HepG2 (cell line): ENCODE data around the gene TRIM74. TPM values are rescaled to one million over a fixed set of nuclear protein-coding genes. Genes with fewer than 3 reads are reported as not detected.
A peak's percentile ranks its signal among the peaks of the same experiment; 100 is the strongest.
"Not testable (repeated sequence)": the region's sequence is repeated elsewhere in the genome, so short reads cannot be mapped to it uniquely, and the experiment has no call there.

ENCODE experiments used
- ATAC-seq: fragments of 200-7000 bp; cut with Tn5 transposase; 3 replicates; pipeline ENCODE4 v1.9.1; 2020; ENCODE audit warnings: mild to moderate bottlenecking, moderate library complexity
- BruUV-seq: library from RNA; stranded (reverse); fragments of 400-500 nt; replicated peaks from 2 replicates; lab custom pipeline; 2021; lab: Mats Ljungman, UMichigan
- CTCF ChIA-PET: fragments of 300-600 bp; formaldehyde crosslinking; extraction: SDS; loops from one replicate; lab custom pipeline; 2021; ENCODE audit warnings: low total read pairs, inconsistent platforms, low intra/inter-chr PET ratio; lab: Yijun Ruan, JAX
- POLR2A ChIA-PET: fragments of 350-600 bp; sonication (Branson Sonifier 250); formaldehyde crosslinking; loops from one replicate; lab custom pipeline; 2020; ENCODE audit warnings: antibody characterized with exemption, inconsistent platforms; lab: Yijun Ruan, JAX
- DNase-seq: peaks from one replicate; pipeline ENCODE4 v3.0.0-alpha.2; 2015; ENCODE audit warnings: low spot score
- FAIRE-seq: peaks from 3 replicates; lab custom pipeline; 2011; peaks lifted over from hg19 to GRCh38; lab: Jason Lieb, UNC
- H2AFZ ChIP-seq: one replicate; pipeline ENCODE4 v1.6.1; 2011; ENCODE audit warnings: low read length, inconsistent platforms
- H3K27ac ChIP-seq: fragments of 300-600 bp; 3 replicates; pipeline ENCODE4 v1.8.0; 2011; ENCODE audit warnings: mixed run types, mild to moderate bottlenecking, mixed read lengths, low read length, inconsistent platforms; ENCODE audit not compliant: insufficient read depth; ENCODE audit errors: extremely low read length
- H3K27me3 ChIP-seq, 2 experiments: fragments of 200-600 bp in 1 of 2; 2 replicates in 1 of 2; 3 replicates in 1 of 2; pipeline versions ENCODE4 v1.6.0 to v1.8.0; 2011; ENCODE audit warnings: low read length in 2 of 2, mild to moderate bottlenecking in 2 of 2, moderate library complexity in 2 of 2, inconsistent platforms in 1 of 2; ENCODE audit not compliant: insufficient read depth in 2 of 2, control insufficient read depth in 1 of 2
- H3K36me3 ChIP-seq, 2 experiments: fragments of 200-600 bp in 1 of 2; replicated peaks in 1 of 2; 2 replicates in 1 of 2; 3 replicates in 1 of 2; pipeline versions ENCODE4 v1.5.1 to v1.8.0; 2011; ENCODE audit warnings: low read length in 2 of 2, inconsistent platforms in 1 of 2; ENCODE audit not compliant: insufficient read depth in 2 of 2, control insufficient read depth in 1 of 2
- H3K4me1 ChIP-seq: 2 replicates; pipeline ENCODE4 v1.5.1; 2012; ENCODE audit warnings: low read length, inconsistent platforms; ENCODE audit not compliant: insufficient read depth
- H3K4me2 ChIP-seq: 2 replicates; pipeline ENCODE4 v1.6.0; 2011; ENCODE audit warnings: low read depth, low read length, inconsistent platforms
- H3K4me3 ChIP-seq, 3 experiments: fragments of 200-600 bp in 1 of 3; sonication (generic), shearing (Covaris generic) in 1 of 3; replicated peaks in 1 of 3; 2 replicates each; pipeline ENCODE4 v1.5.1; 2011 to 2016; ENCODE audit warnings: low read length in 3 of 3, inconsistent platforms in 2 of 3, low read depth in 2 of 3, mild to moderate bottlenecking in 2 of 3, control low read depth in 1 of 3, mixed read lengths in 1 of 3; ENCODE audit not compliant: insufficient read depth in 1 of 3
- H3K79me2 ChIP-seq: one replicate; pipeline ENCODE4 v1.6.1; 2011; ENCODE audit warnings: low read length, inconsistent platforms; ENCODE audit not compliant: insufficient read depth
- H3K9ac ChIP-seq: 2 replicates; pipeline ENCODE4 v1.6.0; 2011; ENCODE audit warnings: mild to moderate bottlenecking, low read depth, low read length, inconsistent platforms; ENCODE audit not compliant: insufficient read depth
- H3K9me3 ChIP-seq: 2 replicates; pipeline ENCODE4 v1.5.1; 2012; ENCODE audit warnings: mild to moderate bottlenecking, low read length
- H4K20me1 ChIP-seq: 2 replicates; pipeline ENCODE4 v1.6.0; 2011; ENCODE audit warnings: inconsistent platforms, mild to moderate bottlenecking, low read length, moderate library complexity; ENCODE audit not compliant: insufficient read depth
- ARID3A ChIP-seq: IDR thresholded peaks from 2 replicates; pipeline ENCODE4 v1.6.1; 2012; ENCODE audit warnings: low read depth, low read length, improper control_type of control experiment
- CREB1 ChIP-seq, 2 experiments: fragments of 450-650 bp in 1 of 2; IDR thresholded peaks; 2 replicates each; pipeline ENCODE4 v1.6.1; 2016 to 2017; ENCODE audit warnings: control low read depth in 1 of 2, mild to moderate bottlenecking in 1 of 2, missing compliant biosample characterization in 1 of 2, missing genetic modification characterization in 1 of 2
- GATAD1 ChIP-seq: IDR thresholded peaks from 2 replicates; pipeline ENCODE4 v1.6.1; 2016; ENCODE audit warnings: missing genetic modification reagents, missing compliant biosample characterization
- GATAD2A ChIP-seq: IDR thresholded peaks from 2 replicates; pipeline ENCODE4 v1.6.1; 2016
- HDAC2 ChIP-seq: sonication (generic); formaldehyde crosslinking; IDR thresholded peaks from 2 replicates; pipeline ENCODE4 v1.4.0; 2020; ENCODE audit warnings: missing genetic modification reagents
- HNF4A ChIP-seq: sonication (generic); formaldehyde crosslinking; IDR thresholded peaks from 2 replicates; pipeline ENCODE4 v1.4.0; 2020; ENCODE audit warnings: missing genetic modification reagents
- MIXL1 ChIP-seq: IDR thresholded peaks from 2 replicates; pipeline ENCODE4 v1.6.1; 2016
- NONO ChIP-seq, 2 experiments: fragments of 450-650 bp in 1 of 2; sonication (generic) in 1 of 2; formaldehyde crosslinking in 1 of 2; IDR thresholded peaks in 1 of 2; conservative IDR thresholded peaks in 1 of 2; 2 replicates each; pipeline versions ENCODE4 v1.6.1 to v1.8.0; 2017 to 2022; ENCODE audit warnings: mild to moderate bottlenecking in 1 of 2, missing genetic modification reagents in 1 of 2, moderate library complexity in 1 of 2
- RAD21 ChIP-seq: fragments of 450-650 bp; formaldehyde crosslinking; IDR thresholded peaks from 2 replicates; pipeline ENCODE4 v1.5.0; 2020; ENCODE audit warnings: mild to moderate bottlenecking
- SAP130 ChIP-seq: IDR thresholded peaks from 2 replicates; pipeline ENCODE4 v1.6.1; 2016; ENCODE audit warnings: low read depth
- SMC3 ChIP-seq: IDR thresholded peaks from 2 replicates; pipeline ENCODE4 v1.6.1; 2011; ENCODE audit warnings: low read length, improper control_type of control experiment
- TARDBP ChIP-seq: sonication (generic); formaldehyde crosslinking; IDR thresholded peaks from 2 replicates; pipeline ENCODE4 v1.8.0; 2022; ENCODE audit warnings: mild to moderate bottlenecking, missing genetic modification reagents
- TEAD3 ChIP-seq: optimal IDR thresholded peaks from 2 replicates; pipeline ENCODE3; 2016; ENCODE audit warnings: borderline replicate concordance
- THAP11 ChIP-seq: IDR thresholded peaks from 2 replicates; pipeline ENCODE4 v1.6.1; 2016; ENCODE audit warnings: missing biosample characterization, missing genetic modification reagents
- ZBTB21 ChIP-seq: sonication (generic); formaldehyde crosslinking; IDR thresholded peaks from 2 replicates; pipeline ENCODE4 v1.4.0; 2020; ENCODE audit warnings: missing genetic modification reagents
- ZBTB34 ChIP-seq: sonication (generic); formaldehyde crosslinking; IDR thresholded peaks from 2 replicates; pipeline ENCODE4 v1.8.0; 2022; ENCODE audit warnings: mild to moderate bottlenecking, missing genetic modification reagents
- ZMYM4 ChIP-seq: sonication (generic); formaldehyde crosslinking; IDR thresholded peaks from 2 replicates; pipeline ENCODE4 v1.8.1; 2023; ENCODE audit warnings: mild to moderate bottlenecking, missing genetic modification reagents
- ZNF124 ChIP-seq: sonication (generic); formaldehyde crosslinking; IDR thresholded peaks from 2 replicates; pipeline ENCODE4 v1.4.0; 2020; ENCODE audit warnings: missing genetic modification reagents
- ZNF205 ChIP-seq: IDR thresholded peaks from 2 replicates; pipeline ENCODE4 v1.6.1; 2018; ENCODE audit warnings: missing biosample characterization, missing genetic modification reagents
- ZNF605 ChIP-seq: sonication (generic); formaldehyde crosslinking; IDR thresholded peaks from 2 replicates; pipeline ENCODE4 v1.8.0; 2022; ENCODE audit warnings: mild to moderate bottlenecking, missing genetic modification reagents
- ZNF652 ChIP-seq: IDR thresholded peaks from 2 replicates; pipeline ENCODE4 v1.6.1; 2016; ENCODE audit warnings: low read depth, borderline replicate concordance
- WGBS: methylation state at CpG from one replicate; pipeline ENCODE4 v1.1.6; 2017; ENCODE audit warnings: low lambda C conversion rate; 5-methylcytosine and 5-hydroxymethylcytosine counted together
- in situ Hi-C: cut with HindIII; loops from 2 replicates; pipeline ENCODE4 v1.10.0; 2017; ENCODE audit warnings: low pct_unique_long_range_greater_than_20kb; ENCODE audit not compliant: extremely low pct_ligation_motif_present
- intact Hi-C: fragments of 100-400 bp; cut with micrococcal nuclease; formaldehyde crosslinking; loops from one replicate; pipeline ENCODE4 v1.10.0; 2022; ENCODE audit not compliant: unreplicated experiment
- polyA plus RNA-seq, 8 experiments: library from polyadenylated mRNA; depleted of rRNA in 3 of 8; stranded (reverse) in 7 of 8; unstranded in 1 of 8; fragments of >200 nt; fragmentation: Illumina TruSeq in 4 of 8; extraction: Trizol in 4 of 8; gene quantifications; 2 replicates each; pipeline versions ENCODE4 v1.2.1 to v1.2.3, GENCODE V29; 2011 to 2016; ENCODE audit warnings: low read depth in 4 of 8, missing spikeins in 1 of 8, mixed read lengths in 1 of 8; ENCODE audit not compliant: insufficient read depth in 1 of 8
- total RNA-seq, 5 experiments: library from RNA; depleted of rRNA; stranded (reverse); fragments of >200 nt; fragmentation: Illumina TruSeq; extraction: Trizol; gene quantifications; 2 replicates each; pipeline ENCODE4 v1.2.3, GENCODE V29; 2016; ENCODE audit warnings: low read depth in 1 of 5

TRIM74 gene
- total and polyA plus RNA-seq, 2 of the 13 experiments (the other 11 are each of a cell fraction or from before 2014, with no cell fraction given): 0.51 to 1.4 TPM

DNA sequence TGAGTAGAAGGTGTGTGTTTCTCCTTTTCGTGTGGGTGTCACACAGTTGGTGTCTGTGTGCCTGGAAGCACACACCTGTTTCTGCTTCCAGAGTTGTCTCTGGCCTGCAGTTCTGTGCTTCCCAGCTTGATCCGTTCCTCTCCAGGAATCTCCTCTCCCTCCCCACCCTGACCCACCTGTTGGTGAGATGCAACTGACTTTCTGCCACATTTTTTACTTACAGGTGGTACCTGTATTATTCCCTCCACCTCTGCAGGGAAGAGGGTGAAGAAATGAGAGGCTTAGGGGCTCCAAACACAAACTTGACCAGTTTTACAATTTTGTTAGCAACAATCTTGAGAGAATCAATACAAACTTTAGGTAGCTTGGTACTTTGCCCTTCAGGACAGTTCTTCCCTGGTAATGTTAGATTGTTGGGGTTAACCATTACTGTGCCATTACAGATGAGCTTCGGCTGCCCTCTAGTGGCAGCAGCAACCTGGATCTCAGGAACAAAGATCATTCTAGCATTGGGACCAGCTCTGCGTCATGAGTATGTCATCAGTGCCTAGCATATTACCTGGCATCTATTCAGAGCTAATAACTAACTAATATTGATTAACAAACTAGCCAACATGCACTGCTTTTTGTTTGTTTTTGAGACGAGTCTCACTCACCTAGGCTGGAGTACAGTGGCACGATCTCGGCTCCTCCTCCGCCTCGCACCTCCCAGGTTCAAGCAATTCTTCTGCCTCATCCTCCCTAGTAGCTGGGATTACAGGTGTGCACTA is 54.3 kb downstream of the TRIM74 start:
- peak; percentile 90 for ATAC-seq
- Histone ChIP-seq H3K27ac (peak overlapping the region; percentile 52), H3K36me3 (peaks cover 7 to 37% of the 10 kb centered on the region in 2 experiments; a peak in 4 of 5 replicates), H3K4me2 (0 out of 2 replicates have a peak overlapping the region, but pooled peaks have one; percentile 9), H3K4me1 (peaks cover 35% of the 10 kb centered on the region), H4K20me1 (peaks cover 16% of the 10 kb centered on the region; the same call in 1 of the 2 replicates), H3K79me2 (peaks cover 40% of the 10 kb centered on the region)
- FAIRE-seq; in situ Hi-C loops; H3K27me3 ChIP-seq; BruUV-seq; H3K9me3 ChIP-seq; H3K4me3 ChIP-seq; H3K9ac ChIP-seq; H2AFZ ChIP-seq; TF ChIP-seq CREB1, NONO (IDR thresholded peaks at IDR 0.05): not testable (repeated sequence)
- CTCF ChIA-PET: interaction anchor here (0.9 kb wide), 1 partner anchor 91 kb away, joined by 3 read pairs; no protein-coding TSS in a partner anchor
- WGBS: 59% methylated on average over 9 of the region's 9 CpGs
- DNase-seq: peak; percentile 41
- POLR2A ChIA-PET: interaction anchor here (1.1 kb wide), 1 partner anchor 87 kb away, joined by 8 read pairs; the partner anchor contains the start of gene TYW1B
- intact Hi-C loops: loop anchor here (2.0 kb wide), 1 partner anchor 86 kb away; the partner anchor contains the start of gene TYW1B
- TF ChIP-seq TEAD3 (peak; percentile 18), GATAD2A (peak; percentile 40; the same call in 1 of the 2 replicates), GATAD1 (CRISPR knock-in tag) (0 out of 2 replicates have a peak, but pooled peaks have one; percentile 34), ZNF205 (CRISPR knock-in tag) (0 out of 2 replicates have a peak, but pooled peaks have one; percentile 31), HNF4A (CRISPR knock-in tag) (peak; percentile 63), ZMYM4 (CRISPR knock-in tag) (peak; percentile 18; the same call in 1 of the 2 replicates), ARID3A (peak; percentile 17; the same call in 1 of the 2 replicates), CREB1 (CRISPR knock-in tag; IDR thresholded peaks at IDR 0.05) (peak; percentile 38; the same call in 1 of the 2 replicates), SMC3 (peak; percentile 35), THAP11 (CRISPR knock-in tag) (0 out of 2 replicates have a peak, but pooled peaks have one; percentile 29), SAP130 (peak; percentile 38), HDAC2 (0 out of 2 replicates have a peak, but pooled peaks have one; percentile 23), ZNF652 (peak; percentile 97), ZBTB34 (CRISPR knock-in tag) (0 out of 2 replicates have a peak, but pooled peaks have one; percentile 59), MIXL1 (CRISPR knock-in tag) (0 out of 2 replicates have a peak, but pooled peaks have one; percentile 48), TARDBP (CRISPR knock-in tag) (peak; percentile 54; the same call in 1 of the 2 replicates), RAD21 (CRISPR knock-in tag) (peak; percentile 56; the same call in 1 of the 2 replicates), NONO (CRISPR knock-in tag; conservative IDR thresholded peaks at IDR 0.05) (0 out of 2 replicates have a peak, but pooled peaks have one; percentile 29), ZNF124 (0 out of 2 replicates have a peak, but pooled peaks have one; percentile 32), ZBTB21 (CRISPR knock-in tag) (peak; percentile 68; the same call in 1 of the 2 replicates), ZNF605 (CRISPR knock-in tag) (0 out of 2 replicates have a peak, but pooled peaks have one; percentile 35)
